ENCODE results near the gene EPHB3.

Gene EPHB3

DNA sequence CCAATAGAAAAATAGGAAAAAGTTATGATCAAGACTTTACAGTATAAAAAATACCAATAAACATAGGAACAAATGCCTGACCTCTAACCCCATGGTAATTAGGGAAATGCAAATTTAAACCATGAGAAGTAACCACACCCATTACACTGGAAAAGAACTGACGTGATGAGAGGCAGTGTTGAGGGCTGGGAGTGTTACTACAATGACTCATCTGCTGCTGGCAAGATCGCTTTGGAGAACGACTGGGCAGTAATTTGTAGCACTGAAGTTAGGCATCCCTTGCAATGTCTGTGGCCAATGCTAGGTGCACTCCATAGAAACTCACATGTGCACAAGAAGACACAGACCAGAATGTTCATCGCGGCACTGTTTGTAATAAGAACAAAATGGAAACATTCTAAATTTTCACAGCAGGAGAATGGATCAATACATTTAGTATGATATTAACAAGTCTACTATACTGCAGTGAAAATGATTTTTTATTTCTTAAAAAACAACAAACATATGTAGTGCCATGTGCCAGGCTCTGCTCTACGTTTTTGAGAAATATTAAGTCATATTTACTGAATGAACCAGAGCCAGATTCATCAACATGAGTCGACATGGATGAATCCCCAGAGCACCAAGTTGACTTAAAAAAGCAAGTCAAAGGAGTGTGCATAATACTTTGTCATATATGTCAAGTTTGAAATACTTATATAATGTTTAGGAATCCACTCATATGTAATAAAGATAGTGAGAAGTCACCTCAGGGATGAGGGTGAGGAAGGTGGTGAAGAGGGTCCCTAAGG lies 37.6 kb upstream of the EPHB3 start:
- Histone ChIP-seq H2BK5ac (ENCODE audit: low read depth, low read length, poor library complexity) (no peak overlapping the region), H4K91ac (ENCODE audit: low read depth, low read length) (no peak overlapping the region), H3K23ac (ENCODE audit: low read length) (no peak overlapping the region), H2BK12ac (ENCODE audit: low read length) (no peak overlapping the region), H3K36me3 (ENCODE audit: control insufficient read depth in 1 of 2, insufficient read depth in 2 of 2, low read length in 2 of 2) (no peaks in the 10 kb centered on the region), H4K8ac (ENCODE audit: low read depth, low read length) (no peak overlapping the region), H3K4me1 (ENCODE audit: control insufficient read depth in 1 of 2, insufficient read depth in 2 of 2, low read length in 2 of 2) (peaks cover 4 to 8% of the 10 kb centered on the region in 2 experiments), H3K14ac (ENCODE audit: low read length) (no peak overlapping the region), H3K79me2 (ENCODE audit: control insufficient read depth, insufficient read depth, low read length, poor library complexity) (peaks cover 2% of the 10 kb centered on the region), H3K27ac (ENCODE audit: low read depth, low read length) (no peak overlapping the region), H3K4ac (ENCODE audit: low read depth, low read length) (no peak overlapping the region), H2AFZ (ENCODE audit: insufficient read depth, low read length, poor library complexity) (no peak overlapping the region), H3K9ac (ENCODE audit: low read length) (no peak overlapping the region), H4K12ac (ENCODE audit: low read depth, low read length) (no peak overlapping the region), H3K9me3 (ENCODE audit: insufficient read depth, low read depth, low read length) (no peaks in the 10 kb centered on the region), H3K79me1 (ENCODE audit: low read length) (peaks cover 2% of the 10 kb centered on the region), H2AK5ac (ENCODE audit: low read length) (no peak overlapping the region), H2BK120ac (ENCODE audit: insufficient read depth, low read length, poor library complexity) (no peak overlapping the region), H3K4me3 (ENCODE audit: low read depth, low read length) (no peak overlapping the region), H3K27me3 (ENCODE audit: insufficient read depth, low read length) (peaks cover 4% of the 10 kb centered on the region), H3K18ac (ENCODE audit: low read length) (no peak overlapping the region), H3K4me2 (ENCODE audit: low read length) (no peak overlapping the region)
- DNase-seq: peak; percentile 29 to 61
- no CpG with 5 or more reads among the region's 7 CpGs for WGBS (ENCODE audit: extremely low coverage, insufficient coverage, insufficient read length)

DNA sequence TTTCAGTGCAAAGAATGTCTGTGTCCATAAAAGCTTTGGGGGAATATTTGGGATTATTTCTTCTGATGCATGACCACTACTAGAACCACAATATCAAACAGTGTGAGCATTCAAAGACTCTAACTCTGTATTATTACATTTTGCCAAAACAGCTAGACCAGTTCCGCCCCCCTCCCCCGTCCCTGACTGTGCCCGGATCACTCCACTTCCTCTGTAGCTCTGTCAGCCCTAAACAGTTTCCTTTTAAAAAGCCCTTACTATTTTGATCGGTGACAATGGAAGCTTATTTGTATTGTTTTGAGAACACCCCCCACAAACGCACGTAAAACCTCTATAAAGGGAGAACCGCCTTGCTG lies 36.6 kb upstream of the EPHB3 start:
- peak overlapping the region; percentile 30 for H4K8ac ChIP-seq (ENCODE audit: low read depth, low read length)

DNA sequence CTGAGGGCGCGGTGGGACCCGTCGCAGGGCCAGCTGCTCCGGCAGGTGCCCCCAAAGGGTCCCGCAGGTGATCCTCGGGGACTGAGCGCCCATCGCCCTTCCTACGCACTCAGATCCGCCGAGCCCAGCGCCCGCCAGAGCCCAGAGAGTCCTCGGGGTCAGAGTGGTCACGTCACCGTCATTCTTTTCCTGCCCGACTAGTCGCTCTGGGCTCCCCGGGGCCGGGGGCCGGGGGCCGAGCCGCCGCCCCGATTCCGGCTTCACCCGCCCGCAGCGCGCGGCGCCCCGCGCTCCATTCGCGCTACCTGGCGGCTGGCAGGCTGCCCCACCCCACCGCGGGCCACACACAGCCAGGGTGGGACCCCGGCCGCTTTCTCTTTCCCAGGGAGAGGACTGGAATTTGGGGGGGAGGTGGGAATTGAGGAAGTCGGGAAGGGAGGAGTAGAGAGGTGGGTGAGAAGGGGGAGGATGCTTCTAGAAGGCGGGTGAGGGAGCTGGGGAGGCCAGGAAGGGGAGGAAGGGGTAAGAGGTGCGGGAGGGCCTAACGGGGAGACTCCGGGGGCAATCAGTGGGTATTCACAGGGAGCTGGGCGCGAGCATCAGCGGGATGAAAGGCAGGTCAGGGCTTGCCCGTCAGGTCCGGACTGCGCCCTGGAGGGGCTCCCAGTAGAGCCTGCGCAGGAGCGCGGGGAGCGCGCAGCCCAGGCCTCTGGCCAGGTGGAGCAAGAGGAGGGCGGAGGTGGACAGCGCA lies 36.1 kb upstream of the EPHB3 start:
- Histone ChIP-seq H3K27ac (ENCODE audit: low read depth, low read length) (no peak overlapping the region), H3K18ac (ENCODE audit: low read length) (no peak overlapping the region), H4K8ac (ENCODE audit: low read depth, low read length) (peak overlapping the region; percentile 40), H3K27me3 (ENCODE audit: insufficient read depth, low read length) (peaks cover 4% of the 10 kb centered on the region), H3K9ac (ENCODE audit: low read length) (no peak overlapping the region), H4K91ac (ENCODE audit: low read depth, low read length) (peak overlapping the region; percentile 67), H2BK5ac (ENCODE audit: low read depth, low read length, poor library complexity) (peak overlapping the region; percentile 16), H2BK120ac (ENCODE audit: insufficient read depth, low read length, poor library complexity) (peak overlapping the region; percentile 26), H3K4me1 (ENCODE audit: control insufficient read depth in 1 of 2, insufficient read depth in 2 of 2, low read length in 2 of 2) (peaks cover 4 to 8% of the 10 kb centered on the region in 2 experiments), H3K23ac (ENCODE audit: low read length) (no peak overlapping the region), H3K4ac (ENCODE audit: low read depth, low read length) (no peak overlapping the region), H3K4me2 (ENCODE audit: low read length) (peak overlapping the region; percentile 92), H3K79me1 (ENCODE audit: low read length) (peaks cover 2% of the 10 kb centered on the region), H3K36me3 (ENCODE audit: control insufficient read depth in 1 of 2, insufficient read depth in 2 of 2, low read length in 2 of 2) (no peaks in the 10 kb centered on the region), H3K9me3 (ENCODE audit: insufficient read depth, low read depth, low read length) (no peaks in the 10 kb centered on the region), H3K14ac (ENCODE audit: low read length) (peak overlapping the region; percentile 28), H2AK5ac (ENCODE audit: low read length) (no peak overlapping the region), H3K4me3 (ENCODE audit: low read depth, low read length) (peak overlapping the region; percentile 27), H3K79me2 (ENCODE audit: control insufficient read depth, insufficient read depth, low read length, poor library complexity) (peaks cover 2% of the 10 kb centered on the region), H4K12ac (ENCODE audit: low read depth, low read length) (no peak overlapping the region), H2BK12ac (ENCODE audit: low read length) (peak overlapping the region; percentile 65), H2AFZ (ENCODE audit: insufficient read depth, low read length, poor library complexity) (peak overlapping the region; percentile 57)
- no CpG with 5 or more reads among the region's 60 CpGs for WGBS (ENCODE audit: extremely low coverage, insufficient coverage, insufficient read length)
- no peak for DNase-seq

More for the DNA sequence above, 36.6 kb upstream of the EPHB3 start:
- Histone ChIP-seq H2BK12ac (ENCODE audit: low read length) (peak overlapping the region; percentile 65), H2AFZ (ENCODE audit: insufficient read depth, low read length, poor library complexity) (peak overlapping the region; percentile 57), H3K79me2 (ENCODE audit: control insufficient read depth, insufficient read depth, low read length, poor library complexity) (peaks cover 2% of the 10 kb centered on the region), H3K9me3 (ENCODE audit: insufficient read depth, low read depth, low read length) (no peaks in the 10 kb centered on the region), H2BK120ac (ENCODE audit: insufficient read depth, low read length, poor library complexity) (peak overlapping the region; percentile 26), H3K36me3 (ENCODE audit: control insufficient read depth in 1 of 2, insufficient read depth in 2 of 2, low read length in 2 of 2) (no peaks in the 10 kb centered on the region), H3K4me3 (ENCODE audit: low read depth, low read length) (peak overlapping the region; percentile 25), H3K9ac (ENCODE audit: low read length) (no peak overlapping the region), H3K14ac (ENCODE audit: low read length) (no peak overlapping the region), H3K27ac (ENCODE audit: low read depth, low read length) (no peak overlapping the region), H3K23ac (ENCODE audit: low read length) (no peak overlapping the region), H2BK5ac (ENCODE audit: low read depth, low read length, poor library complexity) (peak overlapping the region; percentile 16), H3K18ac (ENCODE audit: low read length) (no peak overlapping the region), H3K4me1 (ENCODE audit: control insufficient read depth in 1 of 2, insufficient read depth in 2 of 2, low read length in 2 of 2) (peaks cover 4 to 8% of the 10 kb centered on the region in 2 experiments), H3K4ac (ENCODE audit: low read depth, low read length) (no peak overlapping the region), H3K4me2 (ENCODE audit: low read length) (peak overlapping the region; percentile 92), H4K91ac (ENCODE audit: low read depth, low read length) (peak overlapping the region; percentile 67), H4K12ac (ENCODE audit: low read depth, low read length) (no peak overlapping the region), H3K79me1 (ENCODE audit: low read length) (peaks cover 2% of the 10 kb centered on the region), H3K27me3 (ENCODE audit: insufficient read depth, low read length) (peaks cover 4% of the 10 kb centered on the region), H2AK5ac (ENCODE audit: low read length) (no peak overlapping the region)
- DNase-seq: no peak
- no CpG with 5 or more reads among the region's 7 CpGs for WGBS (ENCODE audit: extremely low coverage, insufficient coverage, insufficient read length)

DNA sequence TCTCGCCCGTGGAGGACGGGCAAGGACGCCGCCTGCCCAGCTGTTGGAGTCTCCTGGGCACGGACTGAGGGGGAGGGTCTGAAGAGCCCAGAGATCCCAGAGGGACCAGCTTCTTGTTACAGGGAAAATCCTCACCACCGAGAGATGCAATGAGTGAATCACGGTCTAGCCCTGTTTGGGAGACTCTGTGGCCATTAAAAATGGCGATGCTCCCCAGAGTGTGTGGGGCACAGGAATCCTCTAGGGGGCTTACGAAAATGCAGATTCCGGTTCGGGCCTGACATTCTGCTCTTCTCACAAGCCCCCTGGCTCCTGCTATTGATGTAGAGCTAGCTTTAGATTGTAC lies 35.5 kb upstream of the EPHB3 start:
- no peak for DNase-seq
- no CpG with 5 or more reads among the region's 12 CpGs for WGBS (ENCODE audit: extremely low coverage, insufficient coverage, insufficient read length)
- no peak overlapping the region for H3K27ac ChIP-seq (ENCODE audit: low read depth, low read length)
- H2BK120ac ChIP-seq (ENCODE audit: insufficient read depth, low read length, poor library complexity): no peak overlapping the region
- H2BK12ac ChIP-seq (ENCODE audit: low read length): no peak overlapping the region
- H3K27me3 ChIP-seq (ENCODE audit: insufficient read depth, low read length): peaks cover 4% of the 10 kb centered on the region
- peak overlapping the region; percentile 27 for H3K4me3 ChIP-seq (ENCODE audit: low read depth, low read length)
- H3K18ac ChIP-seq (ENCODE audit: low read length): no peak overlapping the region
- peaks cover 2% of the 10 kb centered on the region for H3K79me1 ChIP-seq (ENCODE audit: low read length)
- H3K4me2 ChIP-seq (ENCODE audit: low read length): peak overlapping the region; percentile 92
- no peak overlapping the region for H3K23ac ChIP-seq (ENCODE audit: low read length)
- H3K9me3 ChIP-seq (ENCODE audit: insufficient read depth, low read depth, low read length): no peaks in the 10 kb centered on the region
- H2AK5ac ChIP-seq (ENCODE audit: low read length): no peak overlapping the region
- H2BK5ac ChIP-seq (ENCODE audit: low read depth, low read length, poor library complexity): no peak overlapping the region
- peak overlapping the region; percentile 9 for H2AFZ ChIP-seq (ENCODE audit: insufficient read depth, low read length, poor library complexity)
- no peak overlapping the region for H3K14ac ChIP-seq (ENCODE audit: low read length)
- H4K8ac ChIP-seq (ENCODE audit: low read depth, low read length): peak overlapping the region; percentile 40
- H3K79me2 ChIP-seq (ENCODE audit: control insufficient read depth, insufficient read depth, low read length, poor library complexity): peaks cover 2% of the 10 kb centered on the region
- H4K12ac ChIP-seq (ENCODE audit: low read depth, low read length): no peak overlapping the region
- H3K36me3 ChIP-seq (ENCODE audit: control insufficient read depth in 1 of 2, insufficient read depth in 2 of 2, low read length in 2 of 2): no peaks in the 10 kb centered on the region
- peak overlapping the region; percentile 5 for H4K91ac ChIP-seq (ENCODE audit: low read depth, low read length)
- no peak overlapping the region for H3K9ac ChIP-seq (ENCODE audit: low read length)
- H3K4me1 ChIP-seq (ENCODE audit: control insufficient read depth in 1 of 2, insufficient read depth in 2 of 2, low read length in 2 of 2): peaks cover 4 to 8% of the 10 kb centered on the region in 2 experiments
- H3K4ac ChIP-seq (ENCODE audit: low read depth, low read length): no peak overlapping the region

Measured in trophoblast cell (in vitro differentiated cells and primary cell).